ENCODE results near the gene ZNF200. TPM values are rescaled to one million over a fixed set of nuclear protein-coding genes. Genes with fewer than 3 reads are reported as not detected.
A peak's percentile ranks its signal among the peaks of the same experiment; 100 is the strongest.

The ZNF200 gene
- total and polyA plus RNA-seq, 2 of the 13 experiments (the other 11 are each of a cell fraction or from before 2014, with no cell fraction given) = 3.5 to 16.5 TPM

DNA sequence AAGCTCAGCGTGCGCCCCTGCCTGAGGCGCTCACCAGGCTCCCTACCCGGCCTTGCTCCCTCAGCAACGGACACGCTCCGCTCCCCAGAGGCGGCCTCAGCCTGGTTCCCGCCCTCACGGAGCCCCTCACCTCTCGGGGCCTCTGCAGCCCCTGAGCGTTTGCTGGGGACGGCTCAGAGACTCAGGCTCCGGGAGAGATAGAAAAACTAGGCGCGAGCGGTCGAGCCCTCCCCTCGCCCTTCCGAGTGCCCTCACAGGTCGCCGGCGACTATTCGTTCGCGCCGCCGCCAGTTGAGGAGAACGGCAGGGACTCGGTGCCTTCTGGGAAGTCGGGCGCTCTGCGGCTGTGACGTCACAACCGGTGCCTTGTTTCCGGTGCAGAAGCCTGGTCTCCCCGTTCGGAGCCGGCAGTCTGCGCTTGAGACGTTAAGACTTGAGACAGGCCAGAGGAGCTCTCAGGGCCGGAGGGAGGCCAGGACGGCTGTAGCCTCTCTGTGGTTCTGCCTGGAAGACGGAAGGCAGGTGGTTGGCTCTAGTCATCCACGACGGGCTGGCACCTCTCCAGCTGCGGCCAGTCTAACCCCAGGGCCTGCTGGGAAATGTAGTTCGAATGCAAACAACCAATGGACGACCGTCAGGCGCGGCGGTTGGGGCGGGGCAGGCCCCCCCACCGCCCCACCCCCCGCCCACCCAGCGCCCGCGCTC, at the start of gene ZNF200 (continued):
- TF ChIP-seq SP4 (CRISPR knock-in tag; IDR thresholded peaks at IDR 0.05) = peak; percentile 70
- peak; percentile 69; the same call in 1 of the 2 replicates for TF ChIP-seq ZNF33B (CRISPR knock-in tag; IDR thresholded peaks at IDR 0.05)
- TF ChIP-seq ISX (CRISPR knock-in tag; conservative IDR thresholded peaks at IDR 0.05) = no peak
- no peak for TF ChIP-seq SETDB1 (CRISPR knock-in tag; IDR thresholded peaks at IDR 0.05; ENCODE audit: borderline replicate concordance)
- TF ChIP-seq PHF8 (CRISPR knock-in tag; IDR thresholded peaks at IDR 0.05) = peak; percentile 97
- 0 out of 2 replicates have a peak, but pooled peaks have one; percentile 70 for TF ChIP-seq SIN3B (IDR thresholded peaks at IDR 0.05; ENCODE audit: low read length)
- no peak for TF ChIP-seq ZNF577 (CRISPR knock-in tag; IDR thresholded peaks at IDR 0.05; ENCODE audit: borderline replicate concordance, low read depth)
- TF ChIP-seq, protein P1, sequence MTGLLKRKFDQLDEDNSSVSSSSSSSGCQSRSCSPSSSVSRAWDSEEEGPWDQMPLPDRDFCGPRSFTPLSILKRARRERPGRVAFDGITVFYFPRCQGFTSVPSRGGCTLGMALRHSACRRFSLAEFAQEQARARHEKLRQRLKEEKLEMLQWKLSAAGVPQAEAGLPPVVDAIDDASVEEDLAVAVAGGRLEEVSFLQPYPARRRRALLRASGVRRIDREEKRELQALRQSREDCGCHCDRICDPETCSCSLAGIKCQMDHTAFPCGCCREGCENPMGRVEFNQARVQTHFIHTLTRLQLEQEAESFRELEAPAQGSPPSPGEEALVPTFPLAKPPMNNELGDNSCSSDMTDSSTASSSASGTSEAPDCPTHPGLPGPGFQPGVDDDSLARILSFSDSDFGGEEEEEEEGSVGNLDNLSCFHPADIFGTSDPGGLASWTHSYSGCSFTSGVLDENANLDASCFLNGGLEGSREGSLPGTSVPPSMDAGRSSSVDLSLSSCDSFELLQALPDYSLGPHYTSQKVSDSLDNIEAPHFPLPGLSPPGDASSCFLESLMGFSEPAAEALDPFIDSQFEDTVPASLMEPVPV (CRISPR knock-in tag; IDR thresholded peaks at IDR 0.05) = no peak
- TF ChIP-seq, protein P2, sequence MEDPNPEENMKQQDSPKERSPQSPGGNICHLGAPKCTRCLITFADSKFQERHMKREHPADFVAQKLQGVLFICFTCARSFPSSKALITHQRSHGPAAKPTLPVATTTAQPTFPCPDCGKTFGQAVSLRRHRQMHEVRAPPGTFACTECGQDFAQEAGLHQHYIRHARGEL (CRISPR knock-in tag; IDR thresholded peaks at IDR 0.05) = no peak
- TF ChIP-seq, protein P3, sequence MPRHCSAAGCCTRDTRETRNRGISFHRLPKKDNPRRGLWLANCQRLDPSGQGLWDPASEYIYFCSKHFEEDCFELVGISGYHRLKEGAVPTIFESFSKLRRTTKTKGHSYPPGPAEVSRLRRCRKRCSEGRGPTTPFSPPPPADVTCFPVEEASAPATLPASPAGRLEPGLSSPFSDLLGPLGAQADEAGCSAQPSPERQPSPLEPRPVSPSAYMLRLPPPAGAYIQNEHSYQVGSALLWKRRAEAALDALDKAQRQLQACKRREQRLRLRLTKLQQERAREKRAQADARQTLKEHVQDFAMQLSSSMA (CRISPR knock-in tag; IDR thresholded peaks at IDR 0.05) = peak; percentile 86; the same call in 1 of the 2 replicates
- TF ChIP-seq, protein P4, sequence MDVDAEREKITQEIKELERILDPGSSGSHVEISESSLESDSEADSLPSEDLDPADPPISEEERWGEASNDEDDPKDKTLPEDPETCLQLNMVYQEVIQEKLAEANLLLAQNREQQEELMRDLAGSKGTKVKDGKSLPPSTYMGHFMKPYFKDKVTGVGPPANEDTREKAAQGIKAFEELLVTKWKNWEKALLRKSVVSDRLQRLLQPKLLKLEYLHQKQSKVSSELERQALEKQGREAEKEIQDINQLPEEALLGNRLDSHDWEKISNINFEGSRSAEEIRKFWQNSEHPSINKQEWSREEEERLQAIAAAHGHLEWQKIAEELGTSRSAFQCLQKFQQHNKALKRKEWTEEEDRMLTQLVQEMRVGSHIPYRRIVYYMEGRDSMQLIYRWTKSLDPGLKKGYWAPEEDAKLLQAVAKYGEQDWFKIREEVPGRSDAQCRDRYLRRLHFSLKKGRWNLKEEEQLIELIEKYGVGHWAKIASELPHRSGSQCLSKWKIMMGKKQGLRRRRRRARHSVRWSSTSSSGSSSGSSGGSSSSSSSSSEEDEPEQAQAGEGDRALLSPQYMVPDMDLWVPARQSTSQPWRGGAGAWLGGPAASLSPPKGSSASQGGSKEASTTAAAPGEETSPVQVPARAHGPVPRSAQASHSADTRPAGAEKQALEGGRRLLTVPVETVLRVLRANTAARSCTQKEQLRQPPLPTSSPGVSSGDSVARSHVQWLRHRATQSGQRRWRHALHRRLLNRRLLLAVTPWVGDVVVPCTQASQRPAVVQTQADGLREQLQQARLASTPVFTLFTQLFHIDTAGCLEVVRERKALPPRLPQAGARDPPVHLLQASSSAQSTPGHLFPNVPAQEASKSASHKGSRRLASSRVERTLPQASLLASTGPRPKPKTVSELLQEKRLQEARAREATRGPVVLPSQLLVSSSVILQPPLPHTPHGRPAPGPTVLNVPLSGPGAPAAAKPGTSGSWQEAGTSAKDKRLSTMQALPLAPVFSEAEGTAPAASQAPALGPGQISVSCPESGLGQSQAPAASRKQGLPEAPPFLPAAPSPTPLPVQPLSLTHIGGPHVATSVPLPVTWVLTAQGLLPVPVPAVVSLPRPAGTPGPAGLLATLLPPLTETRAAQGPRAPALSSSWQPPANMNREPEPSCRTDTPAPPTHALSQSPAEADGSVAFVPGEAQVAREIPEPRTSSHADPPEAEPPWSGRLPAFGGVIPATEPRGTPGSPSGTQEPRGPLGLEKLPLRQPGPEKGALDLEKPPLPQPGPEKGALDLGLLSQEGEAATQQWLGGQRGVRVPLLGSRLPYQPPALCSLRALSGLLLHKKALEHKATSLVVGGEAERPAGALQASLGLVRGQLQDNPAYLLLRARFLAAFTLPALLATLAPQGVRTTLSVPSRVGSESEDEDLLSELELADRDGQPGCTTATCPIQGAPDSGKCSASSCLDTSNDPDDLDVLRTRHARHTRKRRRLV (CRISPR knock-in tag; IDR thresholded peaks at IDR 0.05) = peak; percentile 70; the same call in 1 of the 2 replicates
- no peak for TF ChIP-seq POLR2AphosphoS2 (IDR thresholded peaks at IDR 0.05; ENCODE audit: low read depth, low read length)
- no peak for TF ChIP-seq MBD4 (IDR thresholded peaks at IDR 0.05; ENCODE audit: borderline replicate concordance, low read length)
- TF ChIP-seq, protein P5, sequence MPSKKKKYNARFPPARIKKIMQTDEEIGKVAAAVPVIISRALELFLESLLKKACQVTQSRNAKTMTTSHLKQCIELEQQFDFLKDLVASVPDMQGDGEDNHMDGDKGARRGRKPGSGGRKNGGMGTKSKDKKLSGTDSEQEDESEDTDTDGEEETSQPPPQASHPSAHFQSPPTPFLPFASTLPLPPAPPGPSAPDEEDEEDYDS (CRISPR knock-in tag; IDR thresholded peaks at IDR 0.05) = peak; percentile 79
- TF ChIP-seq, protein P6, sequence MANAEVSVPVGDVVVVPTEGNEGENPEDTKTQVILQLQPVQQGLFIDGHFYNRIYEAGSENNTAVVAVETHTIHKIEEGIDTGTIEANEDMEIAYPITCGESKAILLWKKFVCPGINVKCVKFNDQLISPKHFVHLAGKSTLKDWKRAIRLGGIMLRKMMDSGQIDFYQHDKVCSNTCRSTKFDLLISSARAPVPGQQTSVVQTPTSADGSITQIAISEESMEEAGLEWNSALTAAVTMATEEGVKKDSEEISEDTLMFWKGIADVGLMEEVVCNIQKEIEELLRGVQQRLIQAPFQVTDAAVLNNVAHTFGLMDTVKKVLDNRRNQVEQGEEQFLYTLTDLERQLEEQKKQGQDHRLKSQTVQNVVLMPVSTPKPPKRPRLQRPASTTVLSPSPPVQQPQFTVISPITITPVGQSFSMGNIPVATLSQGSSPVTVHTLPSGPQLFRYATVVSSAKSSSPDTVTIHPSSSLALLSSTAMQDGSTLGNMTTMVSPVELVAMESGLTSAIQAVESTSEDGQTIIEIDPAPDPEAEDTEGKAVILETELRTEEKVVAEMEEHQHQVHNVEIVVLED (CRISPR knock-in tag; IDR thresholded peaks at IDR 0.05; ENCODE audit: borderline replicate concordance) = peak; percentile 88
- no peak for TF ChIP-seq KLF9 (CRISPR knock-in tag; IDR thresholded peaks at IDR 0.05; ENCODE audit: low read depth)
- TF ChIP-seq, protein P7, sequence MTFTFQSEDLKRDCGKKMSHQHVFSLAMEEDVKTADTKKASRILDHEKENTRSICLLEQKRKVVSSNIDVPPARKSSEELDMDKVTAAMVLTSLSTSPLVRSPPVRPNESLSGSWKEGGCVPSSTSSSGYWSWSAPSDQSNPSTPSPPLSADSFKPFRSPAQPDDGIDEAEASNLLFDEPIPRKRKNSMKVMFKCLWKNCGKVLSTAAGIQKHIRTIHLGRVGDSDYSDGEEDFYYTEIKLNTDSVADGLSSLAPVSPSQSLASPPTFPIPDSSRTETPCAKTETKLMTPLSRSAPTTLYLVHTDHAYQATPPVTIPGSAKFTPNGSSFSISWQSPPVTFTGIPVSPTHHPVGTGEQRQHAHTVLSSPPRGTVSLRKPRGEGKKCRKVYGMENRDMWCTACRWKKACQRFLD (CRISPR knock-in tag; IDR thresholded peaks at IDR 0.05; ENCODE audit: borderline replicate concordance) = peak; percentile 58; the same call in 1 of the 2 replicates
- peak; percentile 91 for TF ChIP-seq ZMAT3 (CRISPR knock-in tag; conservative IDR thresholded peaks at IDR 0.05)

Measured in HepG2 (cell line).